A549 treated with AZD2906 at 1 μM for 4 hours (cell line): ENCODE measurements around the gene AGER. TPM values are rescaled to one million over a fixed set of nuclear protein-coding genes. Genes with fewer than 3 reads are reported as not detected.

Experiments used
- total RNA-seq: library from RNA; stranded (reverse); fragments of 200-300 nt; extraction: Qiagen RNA extraction; gene quantifications from 5 replicates; pipeline ENCODE4 v1.2.3, GENCODE V29; 2022

Gene AGER
- total RNA-seq: 1.1 to 2.0 TPM (median 1.7 TPM) in 5 replicates

GRCh38 chr6:32184084-32184640 lies at the start of gene AGER:
TSS of gene AGER (minus strand) at chr6:32184253. CDS start at chr6:32184222, 31 bp downstream.

GRCh38 chr6:32223258-32224235 lies 39.5 kb upstream of the AGER start, which contains the start of gene NOTCH4:
TSS of gene NOTCH4 (minus strand) at chr6:32224067. CDS start at chr6:32223928, 139 bp downstream.

GRCh38 chr6:32192608-32193039 lies 8.6 kb upstream of the AGER start, which contains the start of gene GPSM3:
TSS of gene GPSM3 (minus strand) at chr6:32192643. CDS start at chr6:32192513, 130 bp downstream.

GRCh38 chr6:32190054-32190851 lies 6.2 kb upstream of the AGER start, which contains the start of gene PBX2:
TSS of gene PBX2 (minus strand) at chr6:32190202. CDS start at chr6:32189915, 287 bp downstream.

GRCh38 chr6:32177788-32178546 lies 6.1 kb downstream of the AGER start, which contains the start of gene RNF5:
TSS of gene RNF5 (plus strand) at chr6:32178405. CDS start at chr6:32178512, 107 bp downstream.

GRCh38 chr6:32175711-32176475 lies 8.2 kb downstream of the AGER start, which contains the start of gene AGPAT1:
TSS of gene AGPAT1 (minus strand) at chr6:32176084. CDS start at chr6:32171496, 4,588 bp downstream.

GRCh38 chr6:32164295-32164694 lies 19.8 kb downstream of the AGER start, which contains the start of gene EGFL8:
TSS of gene EGFL8 (plus strand) at chr6:32164595. CDS start at chr6:32166166, 1,571 bp downstream.

GRCh38 chr6:32153564-32154513 lies 30.2 kb downstream of the AGER start, which contains the start of gene PPT2:
TSS of gene PPT2 (plus strand) at chr6:32154141. CDS start at chr6:32154595, 454 bp downstream.

GRCh38 chr6:32151863-32152768 lies 31.9 kb downstream of the AGER start, which contains the start of gene PRRT1:
TSS of gene PRRT1 (minus strand) at chr6:32151939. CDS start at chr6:32151827, 112 bp downstream.

Other genes starting within 250 kb of the AGER start
- 1.3 to 3.0 TPM (median 2.0 TPM) in 5 replicates for gene CFB, start 238.2 kb downstream of the AGER start, total RNA-seq
- gene NELFE, start 225.3 kb downstream of the AGER start, total RNA-seq: 73.0 to 92.7 TPM (median 76.9 TPM) in 5 replicates
- gene SKIC2, start 225.1 kb downstream of the AGER start, total RNA-seq: 19.9 to 23.7 TPM (median 22.8 TPM) in 5 replicates
- 11.1 to 13.8 TPM (median 11.8 TPM) in 5 replicates for gene DXO, start 212.1 kb downstream of the AGER start, total RNA-seq
- 0.80 to 1.1 TPM (median 0.93 TPM) in 5 replicates for gene C4A, start 202.2 kb downstream of the AGER start, total RNA-seq
- gene C4B, start 169.5 kb downstream of the AGER start, total RNA-seq: 0.58 to 1.2 TPM (median 0.96 TPM) in 5 replicates
- 0.06 TPM in 1 of 5 replicates, not detected in the others for gene CYP21A2, start 145.8 kb downstream of the AGER start, total RNA-seq
- gene TNXB, start 74.9 kb downstream of the AGER start, total RNA-seq: 0.48 to 0.71 TPM (median 0.56 TPM) in 5 replicates
- gene ATF6B, start 56.0 kb downstream of the AGER start, total RNA-seq: 27.8 to 35.4 TPM (median 34.3 TPM) in 5 replicates
- 6.0 to 7.8 TPM (median 6.8 TPM) in 5 replicates for gene FKBPL, start 54.0 kb downstream of the AGER start, total RNA-seq
- 0.47 to 0.82 TPM (median 0.61 TPM) in 5 replicates for gene PRRT1, start 32.3 kb downstream of the AGER start, total RNA-seq
- 7.8 to 8.8 TPM (median 8.5 TPM) in 5 replicates for gene PPT2, start 30.1 kb downstream of the AGER start, total RNA-seq
- gene EGFL8, start 19.7 kb downstream of the AGER start, total RNA-seq: 0.56 to 1.9 TPM (median 1.9 TPM) in 5 replicates
- gene AGPAT1, start 8.2 kb downstream of the AGER start, total RNA-seq: 35.3 to 43.1 TPM (median 42.4 TPM) in 5 replicates
- 34.8 to 46.4 TPM (median 45.5 TPM) in 5 replicates for gene RNF5, start 5.8 kb downstream of the AGER start, total RNA-seq
- gene PBX2, start 5.9 kb upstream of the AGER start, total RNA-seq: 14.1 to 17.3 TPM (median 15.9 TPM) in 5 replicates
- gene GPSM3, start 8.4 kb upstream of the AGER start, total RNA-seq: 0.34 to 0.40 TPM (median 0.35 TPM) in 5 replicates
- gene NOTCH4, start 39.8 kb upstream of the AGER start, total RNA-seq: 0.60 to 0.95 TPM (median 0.81 TPM) in 5 replicates
- not detected in 5 replicates for gene TSBP1, start 187.7 kb upstream of the AGER start, total RNA-seq
- not detected in 5 replicates for gene BTNL2, start 222.9 kb upstream of the AGER start, total RNA-seq